SK-N-SH (cell line): Measurements from ENCODE around the gene BEGAIN. TPM values are rescaled to one million over a fixed set of nuclear protein-coding genes. Genes with fewer than 3 reads are reported as not detected.

Experiments
- CTCF ChIA-PET: fragments of 300-600, 350-600 bp; formaldehyde crosslinking; extraction: SDS; loops from one replicate; lab custom pipeline; 2021; lab: Yijun Ruan, JAX
- POLR2A ChIA-PET: fragments of 350-600 bp; sonication (Branson Sonifier 250); formaldehyde crosslinking; extraction: SDS; loops from one replicate; lab custom pipeline; 2020; ENCODE audit warnings: antibody characterized with exemption, inconsistent platforms; lab: Yijun Ruan, JAX
- DNase-seq: peaks from one replicate; pipeline ENCODE4 v3.0.0; 2012
- H2AFZ ChIP-seq: fragments of 200-600 bp; sonication (generic); 2 replicates; pipeline ENCODE4 v1.8.1; 2016; ENCODE audit warnings: antibody characterized with exemption, mild to moderate bottlenecking, low read depth
- H3F3A ChIP-seq: fragments of 200-600 bp; sonication (generic); replicated peaks from 2 replicates; pipeline ENCODE3; 2016; ENCODE audit warnings: antibody characterized with exemption, mild to moderate bottlenecking; ENCODE audit not compliant: insufficient read depth
- H3K27ac ChIP-seq, 2 experiments: fragments of 200-500 bp in 1 of 2; fragments of 200-600 bp in 1 of 2; sonication (Bioruptor generic) in 1 of 2; sonication (generic), shearing (Covaris generic) in 1 of 2; 2 replicates each; pipeline versions ENCODE4 v1.5.1 to v1.6.1; 2014 to 2016; ENCODE audit warnings: low read depth in 2 of 2, inconsistent platforms in 1 of 2, low read length in 1 of 2, mild to moderate bottlenecking in 1 of 2, mixed read lengths in 1 of 2
- H3K27me3 ChIP-seq: fragments of 200-600 bp; sonication (generic), shearing (Covaris generic); 2 replicates; pipeline ENCODE4 v1.6.1; 2016; ENCODE audit warnings: mixed run types; ENCODE audit not compliant: insufficient read depth
- H3K36me3 ChIP-seq, 2 experiments: fragments of 200-500 bp in 1 of 2; fragments of 200-600 bp in 1 of 2; sonication (Bioruptor generic) in 1 of 2; sonication (generic) in 1 of 2; replicated peaks in 1 of 2; 2 replicates each; pipeline versions ENCODE3 to v1.5.1; 2014 to 2016; ENCODE audit warnings: low read length in 1 of 2, mild to moderate bottlenecking in 1 of 2; ENCODE audit not compliant: insufficient read depth in 2 of 2, control insufficient read depth in 1 of 2
- H3K4me1 ChIP-seq, 2 experiments: fragments of 200-500 bp in 1 of 2; fragments of 200-600 bp in 1 of 2; sonication (Bioruptor generic) in 1 of 2; sonication (generic), shearing (Covaris generic) in 1 of 2; 2 replicates each; pipeline versions ENCODE4 v1.5.1 to v1.6.1; 2014 to 2016; ENCODE audit warnings: low read depth in 1 of 2, low read length in 1 of 2, mixed run types in 1 of 2; ENCODE audit not compliant: insufficient read depth in 2 of 2, control insufficient read depth in 1 of 2
- H3K4me2 ChIP-seq: fragments of 200-600 bp; sonication (generic), shearing (Covaris generic); 2 replicates; pipeline ENCODE4 v1.6.1; 2017; ENCODE audit warnings: mixed run types
- H3K4me3 ChIP-seq, 2 experiments: fragments of 200-500 bp in 1 of 2; fragments of 200-600 bp in 1 of 2; sonication (Bioruptor generic) in 1 of 2; sonication (generic), shearing (Covaris generic) in 1 of 2; 2 replicates each; pipeline versions ENCODE4 v1.5.1 to v1.8.1; 2014 to 2016; ENCODE audit warnings: low read depth in 2 of 2, inconsistent platforms in 1 of 2, low read length in 1 of 2, mild to moderate bottlenecking in 1 of 2, mixed read lengths in 1 of 2, moderate library complexity in 1 of 2
- H3K79me2 ChIP-seq: fragments of 200-600 bp; sonication (generic); 2 replicates; pipeline ENCODE4 v1.8.1; 2017; ENCODE audit warnings: mild to moderate bottlenecking; ENCODE audit not compliant: insufficient read depth
- H3K9ac ChIP-seq: fragments of 200-600 bp; sonication (generic); 2 replicates; pipeline ENCODE4 v1.6.1; 2017; ENCODE audit warnings: mixed run types
- H3K9me2 ChIP-seq: fragments of 200-600 bp; sonication (generic); 2 replicates; pipeline ENCODE4 v1.6.1; 2017; ENCODE audit warnings: mixed run types
- H3K9me3 ChIP-seq: fragments of 200-600 bp; sonication (generic); 2 replicates; pipeline ENCODE4 v1.6.1; 2017; ENCODE audit warnings: mixed run types, mild to moderate bottlenecking, moderate library complexity
- H4K20me1 ChIP-seq: fragments of 200-600 bp; sonication (generic); 2 replicates; pipeline ENCODE4 v1.6.1; 2017; ENCODE audit warnings: mild to moderate bottlenecking, mixed run types; ENCODE audit not compliant: insufficient read depth
- ELF1 ChIP-seq: IDR thresholded peaks from 2 replicates; pipeline ENCODE4 v1.4.0; 2012
- FOSL2 ChIP-seq: IDR thresholded peaks from 2 replicates; pipeline ENCODE4 v1.4.0; 2012; ENCODE audit warnings: low read depth, mild to moderate bottlenecking, moderate library complexity, borderline replicate concordance
- FOXJ3 ChIP-seq: sonication (generic); formaldehyde crosslinking; IDR thresholded peaks from 2 replicates; pipeline ENCODE4 v1.5.1; 2020; ENCODE audit warnings: mild to moderate bottlenecking, missing genetic modification reagents
- FOXM1 ChIP-seq: IDR thresholded peaks from 2 replicates; pipeline ENCODE4 v1.4.0; 2012; ENCODE audit warnings: low read depth, mild to moderate bottlenecking
- GABPA ChIP-seq: IDR thresholded peaks from 2 replicates; pipeline ENCODE4 v1.4.0; 2012; ENCODE audit warnings: low read depth, mild to moderate bottlenecking
- GATA2 ChIP-seq: sonication (generic); formaldehyde crosslinking; IDR thresholded peaks from 2 replicates; pipeline ENCODE4 v1.5.0; 2020; ENCODE audit warnings: mild to moderate bottlenecking, missing genetic modification reagents
- IRF3 ChIP-seq: fragments of 150-350 bp; IDR thresholded peaks from 2 replicates; pipeline ENCODE4 v1.6.1; 2016; ENCODE audit warnings: mild to moderate bottlenecking, low read depth, low read length
- JUND ChIP-seq: IDR thresholded peaks from 2 replicates; pipeline ENCODE4 v1.4.0; 2012
- PBX3 ChIP-seq: IDR thresholded peaks from 2 replicates; pipeline ENCODE4; 2012
- POLR2AphosphoS5 ChIP-seq: IDR thresholded peaks from 2 replicates; pipeline ENCODE4 v1.6.1; 2012; ENCODE audit warnings: low read depth, low read length
- RAD21 ChIP-seq: IDR thresholded peaks from 2 replicates; pipeline ENCODE4 v1.6.1; 2012; ENCODE audit warnings: mild to moderate bottlenecking, low read length
- RFX5 ChIP-seq: IDR thresholded peaks from 2 replicates; pipeline ENCODE4 v1.6.1; 2012; ENCODE audit warnings: mild to moderate bottlenecking, improper control_type of control experiment, low read length
- SIN3A ChIP-seq: IDR thresholded peaks from 2 replicates; pipeline ENCODE4 v1.6.1; 2012; ENCODE audit warnings: low read depth, mild to moderate bottlenecking, low read length, moderate library complexity, borderline replicate concordance
- SMC3 ChIP-seq: IDR thresholded peaks from 2 replicates; pipeline ENCODE4 v1.6.1; 2012; ENCODE audit warnings: low read depth, low read length, improper control_type of control experiment
- TAF1 ChIP-seq: IDR thresholded peaks from 2 replicates; pipeline ENCODE4 v1.6.1; 2012; ENCODE audit warnings: low read depth, mild to moderate bottlenecking, low read length, moderate library complexity, borderline replicate concordance
- whole genome bisulfite sequencing: methylation state at CpG from one replicate; pipeline ENCODE4 v1.1.6; 2017; ENCODE audit warnings: low lambda C conversion rate; 5-methylcytosine and 5-hydroxymethylcytosine counted together
- polyA plus RNA-seq, 3 experiments: library from polyadenylated mRNA; depleted of rRNA; stranded (reverse); fragments of >200 nt; gene quantifications; 2 replicates each; pipeline ENCODE4 v1.2.3, GENCODE V29; 2012

Gene BEGAIN
- polyA plus RNA-seq, 1 of the 3 experiments (the other 2 are of a cell fraction), result 4.2 TPM

GRCh38 chr14:100534528-100535286 lies 52.5 kb downstream of the BEGAIN start:
- ChIA-PET POLR2A (interaction anchor here (0.5 to 12.0 kb wide), 5 partner anchors 25 to 177 kb away, joined by 3 to 91 read pairs (median 4); no protein-coding TSS in a partner anchor), CTCF (interaction anchor here (0.9 to 11.4 kb wide), 6 partner anchors 8 to 366 kb away, joined by 3 to 82 read pairs (median 4); no protein-coding TSS in a partner anchor)
- H3K36me3 ChIP-seq, result no peaks in the 10 kb centered on the region
- no peaks in the 10 kb centered on the region for H3K27me3 ChIP-seq
- no peak overlapping the region for H3K9ac ChIP-seq
- H4K20me1 ChIP-seq, result no peaks in the 10 kb centered on the region
- H3K9me3 ChIP-seq, result no peaks in the 10 kb centered on the region
- H3K27ac ChIP-seq, result peak overlapping the region in 1 of 2 experiments; percentile 73; a peak in 2 of 4 replicates
- no peaks in the 10 kb centered on the region for H3K9me2 ChIP-seq
- DNase-seq, result peak; percentile 52
- H2AFZ ChIP-seq, result no peak overlapping the region
- WGBS, result 60% methylated on average over 5 of the region's 13 CpGs
- H3F3A ChIP-seq, result no peaks in the 10 kb centered on the region
- TF ChIP-seq FOSL2 (no peak), PBX3 (no peak), ELF1 (no peak), GATA2 (CRISPR knock-in tag) (no peak), IRF3 (no peak), FOXJ3 (CRISPR knock-in tag) (no peak), SMC3 (no peak), FOXM1 (no peak), GABPA (no peak), POLR2AphosphoS5 (no peak), TAF1 (no peak), RFX5 (no peak), JUND (no peak)
- no peak overlapping the region for H3K4me3 ChIP-seq
- no peaks in the 10 kb centered on the region for H3K79me2 ChIP-seq
- no peak overlapping the region for H3K4me2 ChIP-seq
- peaks cover 0 to 50% of the 10 kb centered on the region in 2 experiments; a peak in 1 of 4 replicates for H3K4me1 ChIP-seq

GRCh38 chr14:100533656-100534485 lies 53.3 kb downstream of the BEGAIN start:
- Histone ChIP-seq H3K9me3 (no peaks in the 10 kb centered on the region), H3F3A (no peaks in the 10 kb centered on the region), H3K4me1 (peaks cover 0 to 57% of the 10 kb centered on the region in 2 experiments; a peak in 1 of 4 replicates), H3K9me2 (no peaks in the 10 kb centered on the region), H3K4me3 (no peak overlapping the region), H3K9ac (no peak overlapping the region), H2AFZ (no peak overlapping the region), H4K20me1 (no peaks in the 10 kb centered on the region), H3K36me3 (no peaks in the 10 kb centered on the region), H3K27ac (peak overlapping the region in 1 of 2 experiments; percentile 73; a peak in 2 of 4 replicates), H3K79me2 (no peaks in the 10 kb centered on the region), H3K27me3 (no peaks in the 10 kb centered on the region), H3K4me2 (no peak overlapping the region)
- DNase-seq, result peak; percentile 59
- 83% methylated on average over 15 of the region's 17 CpGs for WGBS
- POLR2A ChIA-PET, result interaction anchor here (0.8 to 12.0 kb wide), 5 partner anchors 26 to 237 kb away, joined by 3 to 91 read pairs (median 4); no protein-coding TSS in a partner anchor
- CTCF ChIA-PET, result interaction anchor here (0.9 to 11.4 kb wide), 11 partner anchors 9 to 367 kb away, joined by 3 to 82 read pairs (median 4); no protein-coding TSS in a partner anchor
- TF ChIP-seq SIN3A (no peak), RAD21 (0 out of 2 replicates have a peak, but pooled peaks have one; percentile 0), IRF3 (no peak)
